Endothelial cell of umbilical vein (primary cell): Measurements from ENCODE around the gene EHD1.

ENCODE experiments used
- EZH2 ChIP-seq: IDR thresholded peaks from 2 replicates; pipeline ENCODE4 v1.6.1; 2012; ENCODE audit warnings: borderline replicate concordance, low read depth, mild to moderate bottlenecking, moderate library complexity, low read length, inconsistent platforms; ENCODE audit not compliant: severe bottlenecking
- FOS ChIP-seq: IDR thresholded peaks from 2 replicates; pipeline ENCODE4 v1.6.1; 2011; ENCODE audit warnings: mild to moderate bottlenecking, low read length, moderate library complexity, borderline replicate concordance; ENCODE audit not compliant: insufficient read depth
- JUN ChIP-seq: IDR thresholded peaks from 2 replicates; pipeline ENCODE4 v1.6.1; 2011; ENCODE audit warnings: borderline replicate concordance, low read depth; ENCODE audit not compliant: insufficient read length, insufficient read depth
- MYC ChIP-seq: IDR thresholded peaks from one replicate; pipeline ENCODE4 v1.6.1; 2011; ENCODE audit warnings: mild to moderate bottlenecking, low read depth, low read length
- POLR2A ChIP-seq: IDR thresholded peaks from 2 replicates; pipeline ENCODE4 v1.6.1; 2012; ENCODE audit warnings: low read depth, mild to moderate bottlenecking, control low read depth, low read length
- POLR2AphosphoS5 ChIP-seq: IDR thresholded peaks from 2 replicates; pipeline ENCODE4 v1.6.1; 2012; ENCODE audit warnings: low read depth, mild to moderate bottlenecking, control low read depth, low read length, moderate library complexity; ENCODE audit not compliant: insufficient read depth
- TF ChIP-seq, protein P1 (sequence below), 2 donors: IDR thresholded peaks; 1 replicate in 1 of 2; 2 replicates in 1 of 2; pipeline ENCODE4 v1.5.1; 2011; ENCODE audit warnings: low read length in 2 of 2, mild to moderate bottlenecking in 2 of 2, moderate library complexity in 2 of 2, control low read depth in 1 of 2, inconsistent platforms in 1 of 2, low read depth in 1 of 2; ENCODE audit not compliant: insufficient read depth in 1 of 2; ENCODE audit errors: extremely low read depth in 1 of 2
- TF ChIP-seq, protein P2 (sequence below): IDR thresholded peaks from 2 replicates; pipeline ENCODE4 v1.6.1; 2011; ENCODE audit not compliant: insufficient read depth, insufficient read length

DNA sequence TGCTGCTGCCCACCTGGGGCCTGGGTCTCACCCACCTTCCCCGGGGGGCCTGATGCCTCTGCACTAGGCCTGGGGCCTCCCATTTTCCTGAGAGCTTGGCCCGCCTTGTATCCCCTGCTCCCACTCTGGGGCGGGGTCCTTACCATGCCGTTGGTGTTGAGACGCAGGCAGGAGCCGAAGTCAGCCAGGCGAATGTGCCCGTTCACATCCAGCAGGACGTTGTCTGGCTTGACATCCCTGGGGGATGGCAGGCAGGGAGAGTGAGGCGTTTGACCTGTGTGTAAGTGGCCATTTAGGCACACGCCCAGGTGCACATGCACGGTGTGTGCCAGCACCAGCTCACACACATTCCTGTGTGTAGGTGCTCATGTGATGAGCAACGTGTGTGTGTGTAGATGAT lies 39.1 kb downstream of the EHD1 start:
- TF ChIP-seq, protein P1, sequence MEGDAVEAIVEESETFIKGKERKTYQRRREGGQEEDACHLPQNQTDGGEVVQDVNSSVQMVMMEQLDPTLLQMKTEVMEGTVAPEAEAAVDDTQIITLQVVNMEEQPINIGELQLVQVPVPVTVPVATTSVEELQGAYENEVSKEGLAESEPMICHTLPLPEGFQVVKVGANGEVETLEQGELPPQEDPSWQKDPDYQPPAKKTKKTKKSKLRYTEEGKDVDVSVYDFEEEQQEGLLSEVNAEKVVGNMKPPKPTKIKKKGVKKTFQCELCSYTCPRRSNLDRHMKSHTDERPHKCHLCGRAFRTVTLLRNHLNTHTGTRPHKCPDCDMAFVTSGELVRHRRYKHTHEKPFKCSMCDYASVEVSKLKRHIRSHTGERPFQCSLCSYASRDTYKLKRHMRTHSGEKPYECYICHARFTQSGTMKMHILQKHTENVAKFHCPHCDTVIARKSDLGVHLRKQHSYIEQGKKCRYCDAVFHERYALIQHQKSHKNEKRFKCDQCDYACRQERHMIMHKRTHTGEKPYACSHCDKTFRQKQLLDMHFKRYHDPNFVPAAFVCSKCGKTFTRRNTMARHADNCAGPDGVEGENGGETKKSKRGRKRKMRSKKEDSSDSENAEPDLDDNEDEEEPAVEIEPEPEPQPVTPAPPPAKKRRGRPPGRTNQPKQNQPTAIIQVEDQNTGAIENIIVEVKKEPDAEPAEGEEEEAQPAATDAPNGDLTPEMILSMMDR (IDR thresholded peaks at IDR 0.05; ENCODE audit: extremely low read depth in 1 of 2, insufficient read depth in 1 of 2, low read depth in 1 of 2, low read length in 2 of 2), result no peak
- TF ChIP-seq POLR2AphosphoS5 (no peak), EZH2 (no peak), FOS (no peak), JUN (no peak), POLR2A (no peak), MYC (no peak)
- TF ChIP-seq, protein P2, sequence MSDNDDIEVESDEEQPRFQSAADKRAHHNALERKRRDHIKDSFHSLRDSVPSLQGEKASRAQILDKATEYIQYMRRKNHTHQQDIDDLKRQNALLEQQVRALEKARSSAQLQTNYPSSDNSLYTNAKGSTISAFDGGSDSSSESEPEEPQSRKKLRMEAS, result no peak
